C4-2B (cell line): ENCODE data around the gene RAB3B.
"Not testable (repeated sequence)": the region's sequence is repeated elsewhere in the genome, so short reads cannot be mapped to it uniquely, and the experiment has no call there.

Experiments used
- ZFX ChIP-seq: fragments of 450-650 bp; IDR thresholded peaks from 2 replicates; pipeline ENCODE4 v1.6.1; 2017
- TF ChIP-seq, protein P1 (sequence below): fragments of 450-650 bp; conservative IDR thresholded peaks from 2 replicates; pipeline ENCODE4 v1.5.1; 2017; ENCODE audit warnings: mild to moderate bottlenecking

DNA sequence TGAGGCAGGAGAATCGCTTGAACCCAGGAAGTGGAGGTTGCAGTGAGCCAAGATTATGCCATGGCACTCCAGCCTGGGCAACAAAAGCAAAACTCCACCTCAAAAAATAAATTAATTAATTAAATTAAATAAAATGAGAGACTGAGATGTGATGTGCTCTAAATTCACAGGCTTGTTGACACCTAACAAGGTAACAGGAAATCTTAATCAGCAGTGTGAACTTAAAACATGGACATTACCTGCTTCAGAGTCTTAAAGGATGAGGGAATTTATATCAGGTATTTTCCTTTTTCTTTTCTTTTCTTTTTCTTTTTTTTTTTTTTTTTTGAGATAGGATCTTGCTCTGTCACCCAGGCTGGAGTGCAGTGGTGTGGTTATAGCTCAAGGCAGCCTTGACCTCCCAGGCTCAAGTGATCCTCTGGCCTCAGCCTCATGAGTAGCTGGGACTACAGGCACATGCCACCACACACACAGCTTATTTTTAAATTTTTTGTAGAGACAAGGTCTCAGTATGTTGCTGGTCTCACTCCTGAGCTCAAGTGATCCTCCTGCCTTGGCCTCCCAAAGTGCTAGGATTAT is 23.2 kb downstream of the RAB3B start:
- TF ChIP-seq, protein P1, sequence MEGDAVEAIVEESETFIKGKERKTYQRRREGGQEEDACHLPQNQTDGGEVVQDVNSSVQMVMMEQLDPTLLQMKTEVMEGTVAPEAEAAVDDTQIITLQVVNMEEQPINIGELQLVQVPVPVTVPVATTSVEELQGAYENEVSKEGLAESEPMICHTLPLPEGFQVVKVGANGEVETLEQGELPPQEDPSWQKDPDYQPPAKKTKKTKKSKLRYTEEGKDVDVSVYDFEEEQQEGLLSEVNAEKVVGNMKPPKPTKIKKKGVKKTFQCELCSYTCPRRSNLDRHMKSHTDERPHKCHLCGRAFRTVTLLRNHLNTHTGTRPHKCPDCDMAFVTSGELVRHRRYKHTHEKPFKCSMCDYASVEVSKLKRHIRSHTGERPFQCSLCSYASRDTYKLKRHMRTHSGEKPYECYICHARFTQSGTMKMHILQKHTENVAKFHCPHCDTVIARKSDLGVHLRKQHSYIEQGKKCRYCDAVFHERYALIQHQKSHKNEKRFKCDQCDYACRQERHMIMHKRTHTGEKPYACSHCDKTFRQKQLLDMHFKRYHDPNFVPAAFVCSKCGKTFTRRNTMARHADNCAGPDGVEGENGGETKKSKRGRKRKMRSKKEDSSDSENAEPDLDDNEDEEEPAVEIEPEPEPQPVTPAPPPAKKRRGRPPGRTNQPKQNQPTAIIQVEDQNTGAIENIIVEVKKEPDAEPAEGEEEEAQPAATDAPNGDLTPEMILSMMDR, result not testable (repeated sequence)
- not testable (repeated sequence) for TF ChIP-seq ZFX
